HEK293T (cell line): ENCODE results near the gene PC.

ENCODE experiments used
- ARNT ChIP-seq: fragments of 450-650 bp; IDR thresholded peaks from 2 replicates; pipeline ENCODE4 v1.6.1; 2017; ENCODE audit warnings: mild to moderate bottlenecking
- BHLHE40 ChIP-seq: fragments of 450-650 bp; IDR thresholded peaks from 2 replicates; pipeline ENCODE4 v1.6.1; 2016; ENCODE audit warnings: mild to moderate bottlenecking, moderate library complexity, borderline replicate concordance
- CTBP1 ChIP-seq: fragments of 450-650 bp; IDR thresholded peaks from 2 replicates; pipeline ENCODE4 v1.6.1; 2016; ENCODE audit warnings: borderline replicate concordance
- ELF4 ChIP-seq: fragments of 450-650 bp; IDR thresholded peaks from 2 replicates; pipeline ENCODE4 v1.6.1; 2017; ENCODE audit warnings: antibody characterized with exemption
- FOXK2 ChIP-seq: fragments of 450-650 bp; IDR thresholded peaks from 2 replicates; pipeline ENCODE4 v1.6.1; 2016; ENCODE audit warnings: mild to moderate bottlenecking
- FOXM1 ChIP-seq: fragments of 450-650 bp; IDR thresholded peaks from 2 replicates; pipeline ENCODE4 v1.6.1; 2017; ENCODE audit warnings: mild to moderate bottlenecking, borderline replicate concordance
- HDGF ChIP-seq: fragments of 450-650 bp; IDR thresholded peaks from 2 replicates; pipeline ENCODE4 v1.6.1; 2017; ENCODE audit warnings: antibody characterized with exemption, borderline replicate concordance
- L3MBTL2 ChIP-seq: fragments of 450-650 bp; conservative IDR thresholded peaks from 2 replicates; pipeline ENCODE4 v1.6.1; 2016; ENCODE audit warnings: mild to moderate bottlenecking
- LEF1 ChIP-seq: fragments of 450-650 bp; IDR thresholded peaks from 2 replicates; pipeline ENCODE4 v1.6.1; 2017; ENCODE audit warnings: mild to moderate bottlenecking, borderline replicate concordance
- NFRKB ChIP-seq: fragments of 450-650 bp; IDR thresholded peaks from 2 replicates; pipeline ENCODE4 v1.6.1; 2016; ENCODE audit warnings: mild to moderate bottlenecking, moderate library complexity
- SP1 ChIP-seq: fragments of 450-650 bp; IDR thresholded peaks from 2 replicates; pipeline ENCODE4 v1.6.1; 2017
- SUZ12 ChIP-seq: fragments of 450-650 bp; IDR thresholded peaks from 2 replicates; pipeline ENCODE4 v1.6.1; 2016; ENCODE audit warnings: mild to moderate bottlenecking
- TARDBP ChIP-seq: fragments of 450-650 bp; IDR thresholded peaks from 2 replicates; pipeline ENCODE4 v1.6.1; 2016
- ZNF384 ChIP-seq: fragments of 450-650 bp; IDR thresholded peaks from 2 replicates; pipeline ENCODE4 v1.6.1; 2016

DNA sequence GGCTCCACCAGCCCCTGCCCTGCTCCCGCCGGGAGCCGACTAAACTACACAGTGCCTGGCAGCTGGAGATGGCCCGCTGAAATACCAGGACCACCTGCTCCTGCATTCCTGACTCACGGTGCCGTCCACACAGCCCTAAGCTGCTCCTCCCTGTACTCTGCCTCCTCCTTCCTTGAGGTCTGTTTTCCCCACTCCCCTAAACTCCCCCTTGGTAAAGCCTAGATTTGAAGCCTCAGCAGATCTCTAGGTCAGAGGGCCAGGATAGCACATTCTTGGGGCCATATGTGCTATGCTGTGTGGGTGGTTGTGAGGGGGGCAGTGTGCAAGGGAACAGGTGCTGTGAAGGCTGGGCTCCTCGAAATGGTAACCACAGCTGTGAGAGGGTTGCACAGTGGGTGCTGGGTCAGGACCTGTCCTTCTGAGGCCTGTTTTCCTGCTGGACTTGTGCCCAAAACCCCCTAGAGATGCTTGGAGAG, 91.6 kb downstream of the PC start:
- TF ChIP-seq NFRKB (no peak), FOXM1 (no peak), LEF1 (no peak), FOXK2 (no peak), SP1 (no peak), HDGF (no peak), ZNF384 (no peak), SUZ12 (no peak), BHLHE40 (no peak), TARDBP (no peak), ARNT (no peak), CTBP1 (no peak), L3MBTL2 (no peak), ELF4 (no peak)
